GM10266 (cell line): ENCODE results near the gene FITM2.

Experiments used
- DNase-seq: peaks from one replicate; pipeline ENCODE4 v3.0.0; 2012; ENCODE audit errors: extremely low spot score
- CTCF ChIP-seq: IDR thresholded peaks from 2 replicates; pipeline ENCODE4 v1.5.1; 2012; ENCODE audit warnings: mild to moderate bottlenecking, low read depth; ENCODE audit not compliant: control insufficient read depth, insufficient read depth; ENCODE audit errors: missing control alignments

FITM2 gene

GRCh38 chr20:44310664-44311639 is at the start of gene FITM2:
TSS of gene FITM2 (minus strand) at chr20:44311202. CDS start at chr20:44311148, 54 bp downstream.
- DNase-seq = peak; percentile 98
- TF ChIP-seq CTCF = peak; percentile 99

GRCh38 chr20:44360221-44360620 is 49.2 kb upstream of the FITM2 start:
- no peak for TF ChIP-seq CTCF

GRCh38 chr20:44358776-44359175 is 47.8 kb upstream of the FITM2 start:
- TF ChIP-seq CTCF = no peak
- DNase-seq = no peak

More at GRCh38 chr20:44360221-44360620, 49.2 kb upstream of the FITM2 start:
- no peak for DNase-seq

- TF ChIP-seq CTCF = no peak
- no peak for DNase-seq
Observed at GRCh38 chr20:44357555-44358125, 46.6 kb upstream of the FITM2 start.

GRCh38 chr20:44357020-44357419 is 46.0 kb upstream of the FITM2 start:
- TF ChIP-seq CTCF = no peak
- DNase-seq = no peak

GRCh38 chr20:44356353-44356723 is 45.3 kb upstream of the FITM2 start:
- TF ChIP-seq CTCF = no peak
- no peak for DNase-seq
